HEK293T (cell line): ENCODE data around the gene ZBTB45.

Source experiments
- CTCF ChIA-PET: fragments of 350-600 bp; formaldehyde crosslinking; extraction: SDS; loops from one replicate; lab custom pipeline; 2021; ENCODE audit warnings: antibody characterized with exemption, inconsistent platforms; lab: Yijun Ruan, JAX
- POLR2A ChIA-PET: fragments of 350-600 bp; formaldehyde crosslinking; extraction: SDS; loops from one replicate; lab custom pipeline; 2020; ENCODE audit warnings: antibody characterized with exemption, inconsistent platforms; lab: Yijun Ruan, JAX
- DNase-seq: peaks from one replicate; pipeline ENCODE4 v3.0.0; 2012; ENCODE audit warnings: mixed read lengths; ENCODE audit errors: extremely low spot score
- ARNT ChIP-seq: fragments of 450-650 bp; IDR thresholded peaks from 2 replicates; pipeline ENCODE4 v1.6.1; 2017; ENCODE audit warnings: mild to moderate bottlenecking
- BHLHE40 ChIP-seq: fragments of 450-650 bp; IDR thresholded peaks from 2 replicates; pipeline ENCODE4 v1.6.1; 2016; ENCODE audit warnings: mild to moderate bottlenecking, moderate library complexity, borderline replicate concordance
- CTBP1 ChIP-seq: fragments of 450-650 bp; IDR thresholded peaks from 2 replicates; pipeline ENCODE4 v1.6.1; 2016; ENCODE audit warnings: borderline replicate concordance
- ELF4 ChIP-seq: fragments of 450-650 bp; IDR thresholded peaks from 2 replicates; pipeline ENCODE4 v1.6.1; 2017; ENCODE audit warnings: antibody characterized with exemption
- FOXK2 ChIP-seq: fragments of 450-650 bp; IDR thresholded peaks from 2 replicates; pipeline ENCODE4 v1.6.1; 2016; ENCODE audit warnings: mild to moderate bottlenecking
- FOXM1 ChIP-seq: fragments of 450-650 bp; IDR thresholded peaks from 2 replicates; pipeline ENCODE4 v1.6.1; 2017; ENCODE audit warnings: mild to moderate bottlenecking, borderline replicate concordance
- HDGF ChIP-seq: fragments of 450-650 bp; IDR thresholded peaks from 2 replicates; pipeline ENCODE4 v1.6.1; 2017; ENCODE audit warnings: antibody characterized with exemption, borderline replicate concordance
- L3MBTL2 ChIP-seq: fragments of 450-650 bp; conservative IDR thresholded peaks from 2 replicates; pipeline ENCODE4 v1.6.1; 2016; ENCODE audit warnings: mild to moderate bottlenecking
- LEF1 ChIP-seq: fragments of 450-650 bp; IDR thresholded peaks from 2 replicates; pipeline ENCODE4 v1.6.1; 2017; ENCODE audit warnings: mild to moderate bottlenecking, borderline replicate concordance
- NFRKB ChIP-seq: fragments of 450-650 bp; IDR thresholded peaks from 2 replicates; pipeline ENCODE4 v1.6.1; 2016; ENCODE audit warnings: mild to moderate bottlenecking, moderate library complexity
- PKNOX1 ChIP-seq: fragments of 450-650 bp; IDR thresholded peaks from 2 replicates; pipeline ENCODE4 v1.6.1; 2016
- SP1 ChIP-seq: fragments of 450-650 bp; IDR thresholded peaks from 2 replicates; pipeline ENCODE4 v1.6.1; 2017
- SUZ12 ChIP-seq: fragments of 450-650 bp; IDR thresholded peaks from 2 replicates; pipeline ENCODE4 v1.6.1; 2016; ENCODE audit warnings: mild to moderate bottlenecking
- ZNF384 ChIP-seq: fragments of 450-650 bp; IDR thresholded peaks from 2 replicates; pipeline ENCODE4 v1.6.1; 2016

ZBTB45 gene

DNA sequence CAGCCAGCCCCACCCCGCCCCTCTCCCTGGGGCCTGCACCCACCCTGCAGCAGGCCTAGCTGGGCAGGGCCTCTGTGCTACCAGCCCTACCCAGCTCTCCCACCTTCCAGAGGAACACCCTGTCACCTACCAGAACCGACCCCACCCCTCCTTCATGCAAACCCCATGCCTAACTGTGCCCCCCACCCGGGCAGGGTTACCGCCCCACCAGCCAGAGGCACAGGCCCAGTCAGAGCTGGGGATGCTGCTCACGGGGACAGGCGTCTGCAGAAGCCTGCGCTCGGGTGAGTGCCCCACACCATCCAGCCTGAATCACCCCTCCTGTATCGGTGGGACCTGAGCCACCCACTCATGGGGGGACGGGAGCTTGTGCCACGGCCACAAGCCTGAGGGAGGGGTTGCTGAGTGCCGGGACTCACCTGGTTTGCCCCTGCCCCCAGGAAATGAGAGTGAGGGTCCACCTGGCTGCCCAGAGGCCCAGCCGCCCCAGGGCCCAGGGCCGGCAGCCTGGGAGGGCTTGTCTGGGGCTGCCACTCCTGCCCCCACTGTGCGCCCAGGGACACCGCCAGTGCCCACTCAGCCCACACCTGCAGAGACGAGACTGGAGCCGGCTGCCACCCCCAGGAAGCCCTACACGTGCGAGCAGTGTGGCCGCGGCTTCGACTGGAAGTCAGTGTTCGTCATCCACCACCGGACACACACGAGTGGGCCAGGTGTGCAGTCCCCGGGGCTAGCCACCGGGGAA lies 39.7 kb downstream of the ZBTB45 start:
- ChIA-PET POLR2A (no interaction called here), CTCF (no interaction called here)
- no peak for DNase-seq
- TF ChIP-seq BHLHE40 (no peak), PKNOX1 (no peak), ZNF384 (no peak), ARNT (no peak), HDGF (no peak), L3MBTL2 (no peak), SP1 (no peak), ELF4 (no peak), SUZ12 (no peak), NFRKB (no peak), CTBP1 (no peak), FOXM1 (no peak)

DNA sequence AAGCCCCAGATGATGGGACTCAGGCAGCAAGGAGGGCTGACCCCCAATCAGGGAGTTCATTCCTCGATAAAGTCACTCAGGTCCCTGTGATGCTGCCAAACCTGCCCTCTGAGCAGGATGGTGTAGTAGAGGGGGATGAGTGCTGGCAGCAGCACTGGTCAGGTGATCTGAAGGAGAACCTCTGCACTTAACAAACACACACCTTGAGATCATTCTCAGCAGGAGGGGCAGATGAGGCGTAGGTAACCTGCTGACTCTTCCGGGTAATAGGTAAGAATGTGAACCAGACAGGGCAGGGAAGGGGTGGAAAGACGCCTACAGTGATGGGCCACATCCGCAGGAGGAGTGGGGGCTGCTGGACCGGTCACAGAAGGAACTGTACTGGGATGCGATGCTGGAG lies 40.3 kb downstream of the ZBTB45 start:
- CTCF ChIA-PET, result interaction anchor here (1.1 kb wide), 1 partner anchor 40 kb away, joined by 3 read pairs; the partner anchor contains the start of gene ZBTB45
- POLR2A ChIA-PET, result interaction anchor here (1.4 kb wide), 1 partner anchor 117 kb away, joined by 4 read pairs; the partner anchor contains the start of gene ZNF497
- TF ChIP-seq ZNF384 (no peak), ELF4 (no peak), NFRKB (no peak)
- DNase-seq, result no peak

GRCh38 chr19:58477871-58478270 lies 41.7 kb downstream of the ZBTB45 start:
- CTCF ChIA-PET, result interaction anchor here (1.1 kb wide), 1 partner anchor 41 kb away, joined by 3 read pairs; the partner anchor contains the start of gene ZBTB45
- DNase-seq, result no peak
- no peak for TF ChIP-seq ARNT
- no peak for TF ChIP-seq LEF1
- no peak for TF ChIP-seq FOXK2
- TF ChIP-seq BHLHE40, result no peak
- no peak for TF ChIP-seq ZNF384
- no peak for TF ChIP-seq FOXM1
- no peak for TF ChIP-seq SP1
- POLR2A ChIA-PET, result no interaction called here

DNA sequence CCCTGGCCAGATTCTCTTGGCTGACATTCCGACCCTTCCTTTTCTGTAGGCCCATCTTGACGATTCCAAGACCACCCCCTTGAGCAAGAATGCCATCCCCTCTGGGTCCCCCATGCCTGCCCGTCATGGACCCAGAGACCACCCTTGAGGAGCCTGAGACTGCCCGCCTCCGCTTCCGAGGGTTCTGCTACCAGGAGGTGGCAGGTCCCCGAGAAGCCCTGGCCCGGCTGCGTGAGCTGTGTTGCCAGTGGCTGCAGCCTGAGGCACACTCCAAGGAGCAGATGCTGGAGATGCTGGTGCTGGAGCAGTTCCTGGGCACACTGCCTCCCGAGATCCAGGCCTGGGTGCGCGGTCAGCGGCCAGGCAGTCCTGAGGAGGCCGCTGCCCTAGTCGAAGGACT lies 42.5 kb downstream of the ZBTB45 start:
- POLR2A ChIA-PET, result interaction anchor here (0.9 to 2.5 kb wide), 2 partner anchors 42 to 150 kb away, joined by 3 to 14 read pairs; partner anchors contain the start of genes ZBTB45 and ZSCAN22
- no peak for DNase-seq
- CTCF ChIA-PET, result no interaction called here
- TF ChIP-seq SP1, result no peak
- TF ChIP-seq BHLHE40, result no peak
- no peak for TF ChIP-seq CTBP1
- no peak for TF ChIP-seq ELF4

DNA sequence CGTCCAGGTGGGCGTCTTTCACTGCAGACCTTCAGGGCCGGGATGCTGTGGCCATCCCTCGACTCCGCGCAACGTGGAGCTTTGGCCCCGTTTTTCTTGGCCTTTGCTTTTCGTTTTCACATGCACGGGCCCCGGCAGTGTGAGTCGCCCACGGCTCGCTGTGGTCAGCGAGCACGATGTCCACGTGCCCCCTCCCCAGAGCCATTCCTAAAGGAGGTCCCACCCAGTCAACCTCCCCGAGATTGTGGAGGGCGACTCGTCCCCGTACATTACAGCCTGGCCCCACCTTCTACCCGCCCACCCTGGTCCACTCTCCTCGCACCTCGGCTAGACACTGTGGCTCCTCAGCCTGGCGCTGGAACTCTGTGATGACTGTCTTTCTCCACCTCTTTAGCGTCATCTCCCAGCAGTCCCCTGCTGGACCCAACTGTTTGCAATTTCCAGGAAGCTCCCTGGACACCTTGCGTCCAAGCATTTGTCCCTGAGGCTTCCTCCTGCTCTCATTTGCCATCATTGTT lies 43.1 kb downstream of the ZBTB45 start:
- ChIA-PET CTCF (no interaction called here), POLR2A (interaction anchor here (0.9 to 2.5 kb wide), 4 partner anchors 10 to 150 kb away, joined by 3 to 14 read pairs (median 4); partner anchors contain the start of genes ZBTB45, ZNF324, ZNF324B and ZSCAN22)
- DNase-seq, result no peak
- no peak for TF ChIP-seq SUZ12
- TF ChIP-seq L3MBTL2, result peak; percentile 42; the same call in 1 of the 2 replicates

- DNase-seq, result peak; percentile 92
- TF ChIP-seq L3MBTL2 (no peak; the same call in 1 of the 2 replicates), ELF4 (peak; percentile 6; the same call in 1 of the 2 replicates)
- ChIA-PET POLR2A (interaction anchor here (1.2 to 2.5 kb wide), 5 partner anchors 10 to 67 kb away, joined by 3 to 14 read pairs (median 5); partner anchors contain the start of genes ZBTB45, ZNF324, ZNF324B and ZNF584), CTCF (no interaction called here)
Observed at GRCh38 chr19:58475714-58476497, 43.7 kb downstream of the ZBTB45 start, which contains the start of gene ZNF446. ZNF446 (plus strand) TSS chr19:58476352; CDS start chr19:58477219, 867 bp downstream.

DNA sequence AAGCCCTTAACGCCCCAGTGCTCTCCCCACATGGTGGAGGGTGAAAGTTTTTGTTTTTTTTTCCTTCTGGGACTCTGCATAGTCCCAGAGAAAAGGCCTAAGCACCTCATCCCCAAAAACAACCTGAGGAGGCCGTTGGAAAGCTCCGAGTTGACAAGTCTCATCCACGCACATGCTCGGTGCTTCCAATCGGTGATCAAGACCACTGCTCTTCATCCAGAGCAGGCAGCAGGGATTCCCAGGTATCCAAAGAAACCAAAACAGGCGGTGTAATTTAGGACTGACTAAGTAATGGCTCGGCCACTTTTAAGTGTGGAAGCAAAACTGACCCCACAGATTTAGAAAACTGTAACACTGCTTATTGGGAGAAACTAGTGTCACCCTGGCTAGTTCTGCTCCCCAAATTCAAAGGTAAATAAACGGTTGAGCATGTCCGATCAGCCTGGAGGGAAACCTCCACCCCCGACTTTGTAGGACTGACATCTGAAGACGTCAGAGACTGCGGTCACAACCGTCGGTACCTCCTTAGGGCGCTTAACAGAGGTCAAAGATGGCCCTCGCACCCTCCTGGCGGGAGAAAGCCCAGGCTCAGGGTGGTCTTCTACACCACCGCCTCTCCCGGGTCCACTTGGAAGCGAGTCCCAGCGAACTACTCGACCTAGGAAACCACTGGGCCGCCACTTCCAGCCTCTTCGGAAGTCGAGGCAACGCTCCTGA lies 44.5 kb downstream of the ZBTB45 start:
- DNase-seq, result no peak
- POLR2A ChIA-PET, result interaction anchor here (1.2 to 2.5 kb wide), 5 partner anchors 9 to 67 kb away, joined by 3 to 14 read pairs (median 5); partner anchors contain the start of genes ZBTB45, ZNF324, ZNF324B and ZNF584
- CTCF ChIA-PET, result no interaction called here

More for the DNA sequence above, 44.5 kb downstream of the ZBTB45 start:
- TF ChIP-seq HDGF, result no peak
